ENCODE data around the gene PAK6.

Gene PAK6

DNA sequence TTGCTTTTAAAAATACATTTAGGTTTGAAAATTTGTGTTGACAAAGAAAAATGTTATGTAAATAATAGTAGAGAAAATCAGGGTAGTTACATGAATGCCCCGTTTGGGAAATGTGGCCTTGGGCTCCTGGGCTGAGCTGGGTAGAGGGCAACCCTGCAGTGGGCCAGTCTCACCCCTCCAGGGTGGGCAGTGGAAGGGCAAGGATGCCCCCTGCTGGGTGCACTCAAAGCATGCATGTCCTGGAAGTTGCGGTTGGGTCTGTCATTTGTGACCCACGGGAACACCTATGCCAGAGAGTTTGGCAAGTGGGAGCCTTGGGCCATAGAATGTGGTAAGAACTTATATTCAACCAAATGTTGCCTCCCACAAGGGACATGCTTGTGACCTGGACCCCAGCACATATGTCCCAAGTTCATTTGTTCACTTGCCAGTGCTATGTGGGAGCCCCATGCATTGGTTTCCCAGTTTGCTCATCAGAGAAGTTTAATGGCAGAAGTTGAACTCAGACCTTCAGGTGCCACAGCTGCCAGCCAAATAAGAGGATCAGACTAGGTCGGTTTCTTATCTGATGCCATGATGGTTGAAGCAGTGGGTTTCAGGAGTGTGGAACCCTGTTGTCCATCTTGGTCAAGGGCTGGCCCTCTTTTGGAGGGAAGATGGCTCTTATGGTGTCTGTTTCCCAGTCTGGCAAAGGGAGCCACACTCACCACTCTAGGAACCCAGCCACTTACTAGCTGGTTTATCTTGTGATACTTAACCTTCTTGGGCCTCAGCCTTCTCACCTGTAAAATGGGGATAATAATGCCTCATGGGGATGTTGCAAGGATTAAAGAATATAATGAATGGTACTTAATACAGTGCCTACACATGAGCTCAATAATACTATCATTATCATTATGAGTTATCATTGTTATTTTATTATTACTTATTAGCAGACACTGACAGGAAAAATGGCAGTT lies 71.4 kb downstream of the PAK6 start:
- H3K27ac Mint-ChIP-seq = peak overlapping the region in 2 of 3 experiments; percentile 26 to 64
- no peaks in the 10 kb centered on the region for H3K9me3 Mint-ChIP-seq
- peak; percentile 69 to 79 (median 72) for TF ChIP-seq CTCF (IDR thresholded peaks at IDR 0.05; ENCODE audit: unreplicated experiment in 3 of 3)
- H3K27me3 Mint-ChIP-seq (ENCODE audit: low read depth) = peaks cover 59% of the 10 kb centered on the region
- H3K4me3 Mint-ChIP-seq = no peak overlapping the region
- peaks cover 25% of the 10 kb centered on the region for H3K4me1 Mint-ChIP-seq
- no peaks in the 10 kb centered on the region for H3K36me3 Mint-ChIP-seq (ENCODE audit: low read depth)

DNA sequence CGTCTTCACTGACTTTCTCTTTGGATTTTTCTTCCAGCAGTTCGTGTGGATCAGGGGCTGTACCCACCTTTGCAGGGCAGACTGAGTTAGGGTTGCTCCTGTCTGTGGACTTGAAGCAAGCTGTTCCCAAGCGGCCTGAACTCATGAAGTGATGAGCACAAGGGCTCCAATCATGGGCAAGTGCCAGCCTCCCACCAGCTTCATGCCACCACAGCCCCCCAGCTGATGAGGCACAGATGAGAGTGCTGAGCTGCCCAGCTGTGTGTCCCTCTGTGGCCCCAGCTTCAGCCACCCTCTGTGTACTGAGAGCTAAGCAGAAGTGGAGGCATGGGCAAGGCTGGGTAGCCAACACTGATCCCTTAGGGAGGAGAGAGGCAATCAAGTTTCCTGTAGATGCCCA lies 72.1 kb downstream of the PAK6 start:
- Mint-ChIP-seq H3K27me3 (ENCODE audit: low read depth) (peaks cover 66% of the 10 kb centered on the region), H3K9me3 (no peaks in the 10 kb centered on the region), H3K4me1 (peaks cover 25% of the 10 kb centered on the region), H3K4me3 (no peak overlapping the region), H3K36me3 (ENCODE audit: low read depth) (no peaks in the 10 kb centered on the region), H3K27ac (no peak overlapping the region)
- TF ChIP-seq CTCF (IDR thresholded peaks at IDR 0.05; ENCODE audit: unreplicated experiment in 3 of 3) = no peak

- H3K4me1 Mint-ChIP-seq = peaks cover 13% of the 10 kb centered on the region
- no peaks in the 10 kb centered on the region for H3K36me3 Mint-ChIP-seq (ENCODE audit: low read depth)
- H3K27me3 Mint-ChIP-seq (ENCODE audit: low read depth) = peaks cover 73% of the 10 kb centered on the region
- H3K9me3 Mint-ChIP-seq = no peaks in the 10 kb centered on the region
- no peak for TF ChIP-seq CTCF (IDR thresholded peaks at IDR 0.05; ENCODE audit: unreplicated experiment in 3 of 3)
- H3K4me3 Mint-ChIP-seq = no peak overlapping the region
- H3K27ac Mint-ChIP-seq = no peak overlapping the region
Observed at GRCh38 chr15:40312370-40313158, 73.7 kb downstream of the PAK6 start.

GRCh38 chr15:40313531-40314398 lies 74.9 kb downstream of the PAK6 start:
- Mint-ChIP-seq H3K9me3 (no peaks in the 10 kb centered on the region), H3K36me3 (ENCODE audit: low read depth) (no peaks in the 10 kb centered on the region), H3K27me3 (ENCODE audit: low read depth) (peaks cover 73% of the 10 kb centered on the region), H3K4me1 (peaks cover 13% of the 10 kb centered on the region), H3K4me3 (no peak overlapping the region), H3K27ac (no peak overlapping the region)
- no peak for TF ChIP-seq CTCF (IDR thresholded peaks at IDR 0.05; ENCODE audit: unreplicated experiment in 3 of 3)

DNA sequence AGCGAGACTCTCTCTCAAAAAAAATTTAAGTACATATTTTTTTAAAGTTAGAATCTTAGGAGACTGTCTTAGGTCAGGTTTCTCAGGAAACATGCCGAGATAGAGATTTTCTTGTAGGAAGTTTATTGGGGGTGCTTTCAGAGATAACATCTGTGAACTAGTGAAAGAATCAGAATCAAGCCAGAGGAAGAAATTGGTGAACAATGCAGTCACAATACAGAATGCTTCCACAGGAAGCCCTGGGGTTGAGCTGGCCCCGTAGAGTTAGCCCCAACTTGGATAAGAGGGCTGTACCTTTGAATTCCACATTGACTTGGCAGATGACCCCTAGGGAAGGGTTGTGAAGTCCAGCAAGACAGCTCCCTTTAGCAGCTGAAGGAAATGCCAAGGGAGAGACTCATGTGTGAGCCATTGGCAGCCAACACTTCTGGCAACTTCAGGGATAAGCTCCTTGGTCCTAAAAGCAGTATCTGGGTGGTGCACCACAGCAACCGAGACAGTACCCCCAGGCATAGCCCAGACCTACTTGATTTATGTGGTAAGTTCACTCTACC lies 75.9 kb downstream of the PAK6 start:
- peaks cover 74% of the 10 kb centered on the region for H3K27me3 Mint-ChIP-seq (ENCODE audit: low read depth)
- H3K27ac Mint-ChIP-seq = no peak overlapping the region

More for the DNA sequence above, 75.9 kb downstream of the PAK6 start:
- Mint-ChIP-seq H3K4me1 (peaks cover 3% of the 10 kb centered on the region), H3K4me3 (no peak overlapping the region), H3K9me3 (no peaks in the 10 kb centered on the region), H3K36me3 (ENCODE audit: low read depth) (no peaks in the 10 kb centered on the region)
- no peak for TF ChIP-seq CTCF (IDR thresholded peaks at IDR 0.05; ENCODE audit: unreplicated experiment in 3 of 3)

All from nephron (organoid).